HG02885 (cell line): ENCODE data around the gene LMF2.

Experiments
- ATAC-seq: cut with Tn5 transposase; IDR thresholded peaks from one replicate; pipeline ENCODE4 v1.9.1; 2021; ENCODE audit warnings: mild to moderate bottlenecking; ENCODE audit not compliant: unreplicated experiment, poor library complexity

The LMF2 gene

GRCh38 chr22:50468626-50469025 is 38.9 kb downstream of the LMF2 start:
- no peak for ATAC-seq

- ATAC-seq = no peak
Measured at GRCh38 chr22:50467773-50468440, 39.6 kb downstream of the LMF2 start.

- no peak for ATAC-seq
Measured at GRCh38 chr22:50467341-50467740, 40.2 kb downstream of the LMF2 start.

GRCh38 chr22:50465066-50465930 is 42.2 kb downstream of the LMF2 start:
- ATAC-seq = no peak

GRCh38 chr22:50464451-50464850 is 43.1 kb downstream of the LMF2 start:
- ATAC-seq = no peak

GRCh38 chr22:50463188-50463900 is 44.2 kb downstream of the LMF2 start:
- no peak for ATAC-seq

GRCh38 chr22:50461979-50462540 is 45.4 kb downstream of the LMF2 start:
- no peak for ATAC-seq

- no peak for ATAC-seq
Measured at GRCh38 chr22:50461536-50461935, 46.0 kb downstream of the LMF2 start.

GRCh38 chr22:50460938-50461337 is 46.6 kb downstream of the LMF2 start:
- ATAC-seq = no peak

- no peak for ATAC-seq
Measured at GRCh38 chr22:50459496-50460140, 47.9 kb downstream of the LMF2 start.

GRCh38 chr22:50459016-50459415 is 48.5 kb downstream of the LMF2 start:
- no peak for ATAC-seq

GRCh38 chr22:50456466-50457234 is 50.9 kb downstream of the LMF2 start:
- no peak for ATAC-seq

GRCh38 chr22:50456026-50456425 is 51.5 kb downstream of the LMF2 start:
- no peak for ATAC-seq

GRCh38 chr22:50455201-50455600 is 52.3 kb downstream of the LMF2 start:
- no peak for ATAC-seq

GRCh38 chr22:50454556-50455075 is 52.9 kb downstream of the LMF2 start:
- ATAC-seq = no peak
